ENCODE results near the gene DIS3L2.
"Not testable (repeated sequence)": the region's sequence is repeated elsewhere in the genome, so short reads cannot be mapped to it uniquely, and the experiment has no call there.

Gene DIS3L2

DNA sequence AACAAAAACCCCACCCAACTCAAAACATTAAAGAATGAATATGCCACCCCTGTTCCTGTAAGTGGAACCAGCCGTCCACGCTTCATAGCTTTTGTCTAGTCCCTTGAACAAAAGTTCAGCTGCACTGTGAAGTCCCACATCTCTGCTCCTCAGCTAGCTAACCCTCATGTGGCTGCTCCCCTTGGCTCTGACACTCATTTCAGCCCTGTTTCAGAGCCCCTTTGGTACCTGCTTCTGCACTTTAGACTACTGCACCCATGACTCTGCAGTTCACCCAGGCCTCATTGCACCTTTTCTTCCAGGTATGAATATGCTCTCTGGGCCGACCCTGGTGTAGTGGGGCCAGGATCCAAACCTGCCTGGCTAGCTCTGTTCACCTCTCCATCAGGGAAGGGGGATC lies 155.3 kb downstream of the DIS3L2 start:
- no peak for DNase-seq (ENCODE audit: low read depth)

DNA sequence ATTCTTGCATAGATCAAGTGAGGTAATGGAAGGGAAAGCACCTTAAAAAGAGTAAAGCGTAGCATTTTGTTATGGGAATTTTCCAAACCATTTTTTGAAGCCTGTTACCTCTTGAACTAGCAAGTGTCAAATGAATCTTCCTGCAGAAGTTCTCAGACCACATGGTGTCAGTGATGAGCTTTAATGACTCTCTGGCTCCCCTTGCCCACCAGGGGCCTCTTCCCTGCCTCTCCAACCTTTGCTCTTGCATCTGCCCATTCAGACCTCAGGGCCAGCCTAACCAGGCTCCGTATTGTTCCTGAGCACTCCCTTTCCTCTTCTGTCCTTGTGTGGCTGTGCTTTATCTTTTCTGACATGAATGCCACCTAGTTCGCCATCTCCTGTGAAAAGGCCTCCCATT lies 155.9 kb downstream of the DIS3L2 start:
- no peak for DNase-seq (ENCODE audit: low read depth)

DNA sequence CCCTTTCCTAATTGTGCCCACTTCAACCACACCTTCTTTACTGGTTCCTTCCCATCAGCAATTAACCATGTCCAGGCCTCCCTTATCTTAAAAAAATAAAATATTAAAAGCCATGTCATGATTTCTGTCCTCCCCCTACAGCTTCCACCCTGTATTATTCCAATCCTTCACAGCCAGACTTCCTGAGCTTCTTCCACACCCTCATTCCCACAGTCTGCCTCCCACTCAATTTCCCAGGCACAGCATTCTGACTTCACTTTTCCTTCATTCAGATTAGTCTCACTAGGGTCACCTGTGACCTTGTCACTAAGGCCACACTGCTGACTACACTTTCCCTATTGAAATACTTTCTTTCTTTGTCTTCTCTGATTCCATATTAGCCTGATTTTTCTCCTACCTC lies 159.4 kb downstream of the DIS3L2 start:
- DNase-seq (ENCODE audit: low read depth), result no peak

DNA sequence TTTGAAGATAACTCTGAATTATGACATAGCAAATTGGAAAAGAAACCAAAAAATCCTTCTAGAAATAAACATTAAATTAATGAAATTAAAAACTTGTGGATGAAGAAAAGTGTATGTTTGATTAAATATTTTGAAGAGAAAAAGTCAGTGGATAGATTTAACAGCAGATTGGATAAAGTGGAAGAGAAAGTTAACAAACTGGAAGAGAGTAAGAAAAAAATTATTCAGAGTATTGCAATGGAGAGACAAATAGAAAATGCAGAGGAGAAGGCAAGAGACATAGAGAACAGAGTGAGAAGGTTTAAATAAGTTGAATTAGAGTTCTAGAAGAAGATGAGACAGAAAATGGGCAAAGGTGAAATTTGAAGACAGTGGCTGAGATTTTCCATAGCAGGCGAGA lies 162.8 kb downstream of the DIS3L2 start:
- no peak for DNase-seq (ENCODE audit: low read depth)

DNA sequence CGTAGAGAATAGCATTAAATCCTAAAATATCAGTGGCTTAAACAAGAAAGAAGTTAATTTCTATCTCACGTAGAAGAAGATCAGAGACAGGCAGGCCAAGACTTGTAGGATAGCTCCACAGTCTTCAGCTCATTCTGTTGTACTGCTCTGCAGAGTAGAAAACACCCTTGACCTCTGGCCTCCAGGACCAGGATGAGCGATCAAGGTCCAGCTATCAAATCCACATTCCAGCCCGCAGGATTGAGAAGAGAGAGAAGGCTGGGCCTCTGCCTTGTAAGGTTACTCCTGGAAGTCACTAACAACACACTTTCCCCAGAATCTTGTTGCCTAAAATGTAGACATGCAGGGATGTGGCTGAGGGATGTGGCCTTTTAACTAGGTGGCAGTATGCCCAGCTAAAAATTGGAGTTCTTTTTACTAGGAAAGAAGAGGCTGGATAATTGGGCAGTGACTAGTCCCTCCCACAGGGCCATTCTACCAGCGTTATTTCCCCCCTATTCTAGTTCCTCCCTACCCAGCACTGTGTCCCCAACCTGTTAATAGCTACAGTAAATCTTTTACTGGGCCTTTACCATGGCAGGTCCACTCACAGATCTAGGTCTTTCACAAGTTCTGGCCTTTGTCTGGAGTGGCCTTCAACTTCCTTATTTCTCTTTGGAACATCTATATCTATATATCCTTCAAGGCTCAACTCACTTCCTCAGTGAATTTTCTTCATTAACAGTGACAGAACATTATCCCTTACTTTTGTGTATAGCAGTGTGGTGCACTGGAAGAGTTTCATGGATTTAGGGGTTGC lies 165.0 kb downstream of the DIS3L2 start:
- DNase-seq (ENCODE audit: low read depth), result no peak

DNA sequence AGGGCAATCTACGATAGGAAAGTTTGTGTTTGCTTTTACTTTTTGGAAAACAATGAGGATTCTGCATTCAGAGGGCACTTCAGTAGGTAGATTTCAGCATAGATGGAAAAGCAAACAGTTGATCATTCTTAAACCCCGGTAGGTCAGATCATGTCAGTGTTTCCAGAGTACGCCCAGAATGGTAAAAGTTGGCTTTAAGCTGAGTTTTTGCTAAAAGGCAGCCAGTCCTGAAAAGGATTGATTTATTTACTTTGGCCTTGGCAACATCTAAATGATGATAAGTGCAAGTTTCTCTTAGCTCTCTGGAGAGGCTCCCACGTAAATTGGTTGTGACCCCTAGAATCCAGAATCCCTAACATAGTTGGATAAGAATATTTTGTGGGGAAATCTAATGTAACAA lies 168.0 kb downstream of the DIS3L2 start:
- no peak for DNase-seq (ENCODE audit: low read depth)

DNA sequence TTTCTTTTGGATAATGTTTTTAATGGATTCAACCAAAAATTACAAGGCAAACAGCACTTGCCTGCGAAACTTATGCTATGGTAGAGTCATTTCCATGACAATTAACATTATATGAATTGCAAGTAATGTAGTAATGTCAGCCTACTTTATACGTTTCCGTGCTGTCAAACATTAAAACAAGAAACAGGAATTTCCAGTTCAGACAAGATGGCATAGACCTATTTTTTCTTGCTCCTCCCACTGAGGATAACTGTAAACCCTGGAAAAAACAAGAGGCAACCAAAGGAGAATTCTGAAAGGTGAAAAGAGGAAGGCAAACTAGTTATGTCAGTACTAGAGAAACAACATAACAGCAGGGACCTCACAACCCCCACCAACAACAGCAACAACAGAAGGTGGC lies 170.7 kb downstream of the DIS3L2 start:
- DNase-seq (ENCODE audit: low read depth), result no peak

DNA sequence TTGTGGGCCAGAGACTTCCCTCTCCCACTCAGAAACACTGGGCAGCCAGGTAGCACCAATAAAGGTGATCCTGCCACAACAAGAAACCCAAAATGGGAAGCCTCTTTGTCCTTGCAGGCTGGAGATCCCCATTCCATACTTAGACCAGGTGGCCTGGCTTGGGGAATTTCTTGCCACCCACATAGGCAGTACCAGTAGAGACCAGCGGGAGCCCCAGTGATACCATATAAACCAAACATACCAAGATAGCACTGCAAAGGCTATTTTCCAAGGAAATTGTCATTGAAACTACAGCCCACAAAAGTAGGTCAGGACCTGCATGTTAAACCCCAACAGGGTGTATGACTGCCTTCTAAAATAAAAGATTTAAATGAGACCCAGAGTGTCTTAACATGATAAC lies 171.6 kb downstream of the DIS3L2 start:
- DNase-seq (ENCODE audit: low read depth), result no peak

DNA sequence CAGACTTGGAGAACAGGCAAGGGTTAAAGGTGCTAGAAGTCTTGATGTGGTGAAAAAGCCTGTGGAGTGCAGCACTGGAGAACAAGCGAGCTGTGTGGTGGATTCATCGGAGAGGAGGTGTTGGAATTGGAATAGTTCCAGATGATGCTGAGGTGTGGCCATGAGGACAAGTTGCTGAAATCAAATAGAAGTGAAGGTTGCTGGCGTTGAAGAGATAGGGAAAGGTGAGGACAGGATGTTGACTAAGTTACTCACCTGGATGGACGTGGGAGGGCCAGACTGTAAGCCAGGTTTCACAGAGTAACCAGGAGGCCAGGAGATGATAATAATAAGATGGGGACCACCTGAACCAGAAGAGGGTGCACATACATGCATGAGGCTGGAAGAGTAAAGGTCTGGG lies 173.4 kb downstream of the DIS3L2 start:
- no peak for DNase-seq (ENCODE audit: low read depth)

DNA sequence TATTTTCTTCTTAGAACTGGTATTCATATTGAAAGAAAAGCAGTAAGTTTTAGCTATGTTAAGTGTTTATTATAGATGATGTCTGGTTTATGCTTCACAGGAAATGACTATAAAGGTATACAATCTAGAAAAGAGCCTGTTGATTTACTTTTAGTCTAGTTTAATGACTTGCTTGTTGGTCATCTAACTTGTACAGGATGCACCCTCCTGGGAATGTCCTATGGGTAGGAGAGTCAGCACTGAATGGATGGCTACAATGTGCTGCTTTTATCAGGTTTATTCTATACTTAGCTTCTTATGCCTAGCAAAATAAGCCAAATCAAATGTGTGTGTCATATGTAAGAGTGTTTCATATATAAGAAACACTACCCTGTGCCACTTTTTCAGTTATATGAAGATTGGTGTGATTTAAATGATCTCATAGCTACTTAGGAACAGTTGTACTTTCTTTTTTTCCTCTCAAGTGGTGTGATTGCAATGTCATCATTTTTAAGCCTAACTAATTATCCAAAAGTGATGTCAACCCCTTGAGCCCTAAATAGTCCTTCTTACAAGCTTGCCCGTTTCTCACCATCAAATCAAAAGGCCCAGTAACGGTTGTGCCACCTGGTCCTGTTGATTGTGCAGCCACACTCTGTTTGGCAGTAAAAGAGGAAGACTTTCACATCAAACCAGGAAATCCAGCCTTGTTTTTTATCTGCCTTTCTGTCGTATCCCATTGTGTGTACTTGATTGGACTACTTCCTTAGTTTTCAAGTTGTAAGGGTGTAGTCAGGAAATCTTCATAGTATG lies 176.0 kb downstream of the DIS3L2 start:
- no peak for DNase-seq (ENCODE audit: low read depth)

DNA sequence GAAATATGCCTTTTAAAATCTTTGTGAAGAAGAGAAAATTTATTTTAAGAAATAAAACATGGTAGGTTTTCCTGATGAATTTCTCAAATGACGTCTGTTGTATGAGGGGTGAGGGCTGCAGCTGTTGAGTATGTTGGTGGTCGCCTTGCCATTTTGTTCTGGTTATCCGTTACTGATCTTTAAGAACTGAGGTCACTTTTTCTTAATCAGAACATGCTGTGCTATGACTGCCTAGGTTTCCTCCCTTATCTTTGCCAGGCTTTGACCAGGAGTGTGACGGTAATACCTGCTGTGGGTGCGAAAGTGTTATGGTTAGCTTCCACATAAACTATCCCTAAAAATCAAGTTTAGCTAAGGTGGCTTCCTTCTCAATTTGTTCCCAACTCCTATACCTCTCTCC lies 176.9 kb downstream of the DIS3L2 start:
- no peak for DNase-seq (ENCODE audit: low read depth)

DNA sequence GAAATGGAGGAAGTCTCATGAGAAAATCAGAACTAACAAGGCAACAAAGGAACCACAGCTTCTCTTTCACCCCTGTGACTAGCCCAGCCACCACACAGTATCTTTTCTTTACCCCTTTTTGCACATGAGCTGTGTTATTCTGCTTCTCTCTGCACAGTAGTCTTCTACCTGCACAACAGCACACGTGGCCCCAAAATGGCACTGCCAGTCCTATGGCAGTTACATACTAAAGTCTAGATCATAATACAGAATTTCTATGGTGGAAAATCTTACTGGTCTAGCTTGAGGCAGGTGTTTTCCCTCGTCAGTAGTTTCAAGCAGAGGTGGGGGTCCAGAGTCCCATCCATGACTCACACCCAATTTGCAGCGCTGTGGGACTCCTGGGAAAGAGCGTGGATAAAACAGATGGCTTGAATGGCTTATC lies 177.7 kb downstream of the DIS3L2 start:
- DNase-seq (ENCODE audit: low read depth), result no peak

DNA sequence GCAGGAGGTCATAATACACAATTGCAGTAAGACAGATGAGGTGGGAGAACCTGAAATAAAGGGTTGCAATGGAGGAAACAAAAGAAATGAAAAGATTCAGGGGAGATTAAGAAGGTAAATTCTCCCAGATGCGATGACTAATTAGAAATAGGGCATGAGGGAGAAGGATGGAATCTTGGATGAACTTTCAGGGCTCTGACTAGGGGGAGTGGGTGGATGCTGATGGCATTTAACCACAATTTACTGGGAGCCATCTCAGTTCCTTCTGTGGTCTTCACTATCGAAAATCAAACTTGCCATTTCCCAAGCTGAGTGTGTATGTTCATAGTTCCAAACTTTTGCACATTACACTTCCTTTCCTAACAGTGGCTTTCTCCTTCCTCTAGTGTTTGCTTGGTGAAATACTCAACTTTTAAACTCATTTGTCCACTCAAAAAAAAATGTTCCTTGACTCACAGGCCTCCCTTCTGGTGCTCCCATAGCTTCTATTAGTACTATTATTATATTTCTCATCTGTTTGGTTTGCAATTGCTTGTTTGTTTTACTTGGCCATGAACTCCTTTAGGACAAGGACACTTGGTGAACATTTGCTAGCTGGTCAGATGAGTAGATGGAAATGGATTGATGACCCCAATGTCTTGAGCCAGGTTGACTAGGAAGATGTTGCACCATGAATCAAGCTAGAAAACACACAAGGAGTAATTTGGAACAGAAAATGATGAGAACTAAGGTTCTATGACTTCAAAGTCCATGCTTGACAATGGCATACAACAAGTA lies 178.5 kb downstream of the DIS3L2 start:
- peak; percentile 11 for DNase-seq (ENCODE audit: low read depth)

DNA sequence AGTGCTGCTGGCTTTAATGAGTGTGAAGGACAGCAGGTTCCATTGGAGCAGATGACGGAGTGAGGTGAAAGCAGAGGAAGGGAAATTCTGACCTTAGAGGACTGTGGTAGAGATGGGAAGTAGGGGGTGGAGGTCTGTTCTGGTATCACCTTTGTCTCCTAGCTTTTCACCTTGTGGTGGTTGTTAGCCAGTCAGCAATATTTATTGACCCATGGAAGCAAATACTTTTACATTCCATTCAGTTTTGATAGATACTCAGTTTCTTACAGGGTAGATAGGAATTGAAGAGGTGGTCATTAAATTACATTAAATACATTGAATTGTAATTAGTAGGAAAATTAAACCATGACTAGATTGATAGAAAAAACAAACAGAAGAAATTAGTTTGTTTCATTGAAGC lies 180.1 kb downstream of the DIS3L2 start:
- DNase-seq (ENCODE audit: low read depth), result no peak

DNA sequence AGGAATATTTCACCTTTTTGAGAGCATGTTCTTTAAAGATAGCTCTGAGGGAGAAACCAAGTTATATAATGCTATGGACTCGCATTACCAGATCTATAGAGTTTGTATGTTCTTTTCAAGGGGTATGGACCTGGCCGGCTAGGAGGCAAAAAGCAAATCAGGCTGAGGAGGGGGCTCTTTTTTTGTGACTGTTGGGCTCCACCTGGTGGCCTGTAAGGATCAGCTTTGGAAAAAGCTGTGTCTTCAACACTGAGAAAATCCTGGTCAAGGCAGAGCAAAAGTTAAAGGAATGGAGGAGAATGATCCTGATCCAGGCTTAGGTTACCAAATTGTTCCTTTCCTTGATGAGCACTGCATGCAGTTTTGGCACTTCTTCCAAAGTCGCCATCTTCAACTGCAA lies 180.5 kb downstream of the DIS3L2 start:
- no peak for DNase-seq (ENCODE audit: low read depth)

DNA sequence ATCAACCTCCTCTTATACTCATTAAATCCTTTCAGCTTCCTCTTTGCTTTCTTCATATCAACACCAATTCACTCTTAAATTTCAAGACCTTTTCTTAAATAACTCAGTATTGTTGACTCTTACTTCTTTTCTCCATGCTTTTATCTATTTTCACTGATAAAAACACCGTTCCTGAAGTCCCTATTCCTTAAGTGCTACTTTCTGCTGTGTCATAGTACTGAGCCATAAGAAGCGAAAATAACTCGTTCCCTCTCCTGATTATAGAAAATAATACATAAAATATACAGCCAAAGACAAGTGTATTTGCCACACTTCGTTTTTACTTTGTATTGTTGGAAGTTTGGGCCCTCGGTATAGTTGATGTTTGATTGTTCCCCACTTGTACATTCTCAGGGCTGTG lies 181.0 kb downstream of the DIS3L2 start:
- DNase-seq (ENCODE audit: low read depth), result no peak

DNA sequence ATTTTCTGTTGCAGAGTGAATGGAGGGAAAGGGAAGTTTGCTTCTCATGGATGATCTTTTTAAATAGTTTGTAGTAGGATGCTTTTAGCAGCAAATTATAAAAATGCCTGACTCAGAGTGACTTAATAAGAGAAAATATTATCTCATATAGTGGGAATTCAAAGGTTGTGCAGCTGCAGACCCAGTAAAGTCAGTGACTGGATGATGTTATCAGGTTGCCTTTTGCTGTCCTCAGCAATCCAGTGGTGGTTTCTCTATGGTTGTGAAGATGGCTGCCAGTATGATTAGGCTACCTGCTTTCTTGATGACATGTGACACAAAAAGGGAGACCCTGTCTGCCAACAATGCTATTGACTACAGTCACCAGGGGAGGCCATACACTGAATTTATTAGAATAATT lies 184.8 kb downstream of the DIS3L2 start:
- DNase-seq (ENCODE audit: low read depth), result no peak

DNA sequence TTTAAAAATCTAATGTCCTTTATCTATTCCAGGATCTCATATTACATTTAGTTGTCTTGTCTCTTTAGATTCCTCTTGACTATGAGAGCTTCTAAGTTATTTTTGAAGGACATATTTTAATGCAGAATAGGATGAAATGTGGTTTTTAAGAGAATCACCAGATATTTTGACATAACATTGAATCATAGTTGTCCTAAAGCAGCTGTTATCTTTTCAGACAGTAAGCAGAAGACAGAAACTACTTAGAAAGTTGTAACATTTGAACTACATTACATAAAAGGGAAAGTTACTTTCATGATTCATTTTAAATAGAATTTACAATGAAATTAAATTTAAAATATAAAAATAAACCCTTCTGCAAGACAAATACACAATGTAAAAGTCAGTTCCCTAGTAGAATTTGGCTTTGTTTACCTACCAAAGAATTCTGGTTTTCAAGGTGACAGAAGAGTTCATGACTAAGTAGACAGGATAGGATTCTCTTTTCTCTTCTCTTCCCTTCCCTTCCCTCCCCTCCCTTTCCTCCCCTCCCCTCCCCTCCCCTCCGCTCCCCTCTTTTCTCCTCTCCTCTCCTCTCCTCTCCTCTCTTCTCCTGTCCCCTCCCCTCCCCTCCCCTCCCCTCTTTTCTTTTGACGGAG lies 186.0 kb downstream of the DIS3L2 start:
- no peak for DNase-seq (ENCODE audit: low read depth)

DNA sequence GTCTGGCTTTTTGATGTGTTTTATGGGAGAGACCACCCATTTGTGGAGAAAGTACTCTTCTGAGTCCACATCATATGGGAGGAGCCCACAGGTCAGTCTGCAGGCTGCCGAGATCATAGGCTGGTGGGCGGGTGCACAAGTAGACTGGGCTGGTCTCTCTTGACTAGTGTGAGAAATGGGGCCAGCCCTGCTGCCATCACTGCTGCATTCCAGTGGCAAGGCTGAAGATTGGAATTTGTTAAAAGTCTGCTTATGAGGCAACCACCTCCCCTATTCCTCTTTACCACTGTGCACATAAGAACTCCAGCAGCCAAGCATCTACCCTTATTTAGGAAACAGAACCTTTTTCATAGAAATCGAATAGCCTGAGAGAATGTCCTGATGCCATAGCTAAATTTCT lies 200.7 kb downstream of the DIS3L2 start:
- no peak for DNase-seq (ENCODE audit: low read depth)

DNA sequence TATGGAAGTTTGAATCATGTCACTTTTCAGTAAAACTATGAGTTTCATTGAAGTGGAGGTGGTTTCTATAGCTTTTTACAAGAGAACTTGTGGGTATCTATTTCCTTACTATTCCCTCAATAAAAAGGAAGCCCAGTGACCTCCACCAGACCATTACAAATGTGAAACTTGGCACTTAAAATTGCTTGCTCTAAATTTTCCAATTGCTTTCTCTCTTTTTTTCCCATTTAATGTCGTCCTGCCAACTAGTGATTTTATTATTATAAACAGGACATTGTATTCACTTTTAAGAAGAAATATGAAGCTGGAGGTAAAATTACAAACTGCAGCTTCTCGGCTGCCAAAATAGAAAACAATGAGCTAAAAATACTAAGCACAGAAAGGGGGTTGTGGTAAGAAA lies 208.9 kb downstream of the DIS3L2 start:
- no peak for DNase-seq (ENCODE audit: low read depth)

DNA sequence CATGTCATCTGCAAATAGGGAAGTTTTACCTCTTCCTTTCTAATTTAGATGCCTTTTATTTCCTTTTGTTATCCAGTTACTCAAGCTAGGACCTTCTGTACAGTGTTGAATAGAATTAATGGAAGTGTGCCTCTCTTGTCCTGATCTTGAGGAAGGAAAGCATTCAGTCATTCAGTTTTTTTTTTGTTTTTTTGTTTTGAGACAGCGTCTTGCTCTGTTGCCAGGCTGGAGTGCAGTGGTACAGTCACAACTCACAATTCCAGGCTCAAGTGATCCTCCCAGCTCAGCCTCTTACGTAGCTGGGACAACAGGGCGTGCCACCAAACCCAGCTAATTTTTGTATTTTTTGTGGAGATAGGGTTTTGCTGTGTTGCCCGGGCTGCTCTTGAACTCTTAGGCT lies 213.1 kb downstream of the DIS3L2 start:
- no peak for DNase-seq (ENCODE audit: low read depth)

DNA sequence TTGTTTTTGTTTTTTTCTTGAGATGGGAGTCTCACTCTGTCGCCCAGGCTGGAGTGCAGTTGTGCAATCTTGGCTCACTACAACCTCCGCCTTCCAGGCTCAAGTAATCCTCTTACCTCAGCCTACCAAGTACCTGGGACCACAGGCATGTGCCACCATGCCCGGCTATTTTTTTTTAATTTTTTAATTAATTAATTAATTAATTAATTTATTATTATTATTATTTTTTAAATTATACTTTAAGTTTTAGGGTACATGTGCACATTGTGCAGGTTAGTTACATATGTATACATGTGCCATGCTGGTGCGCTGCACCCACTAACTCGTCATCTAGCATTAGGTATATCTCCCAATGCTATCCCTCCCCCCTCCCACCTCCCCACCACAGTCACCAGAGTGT lies 215.1 kb downstream of the DIS3L2 start:
- DNase-seq (ENCODE audit: low read depth), result not testable (repeated sequence)
